RWPE1 (cell line): ENCODE measurements around the gene CPED1.

ENCODE experiments used
- CTCF ChIA-PET: fragments of 350-600 bp; sonication (Branson Sonifier 250); formaldehyde crosslinking; extraction: SDS; loops from one replicate; lab custom pipeline; 2021; lab: Yijun Ruan, JAX
- POLR2A ChIA-PET: fragments of 400-600 bp; formaldehyde crosslinking; extraction: SDS; loops from one replicate; lab custom pipeline; 2020; ENCODE audit warnings: antibody characterized with exemption; ENCODE audit not compliant: low non-redundant PET; lab: Yijun Ruan, JAX
- DNase-seq: peaks from one replicate; pipeline ENCODE4 v3.0.0; 2012; ENCODE audit warnings: low spot score
- H3K27ac ChIP-seq: fragments of 450-650 bp; 2 replicates; pipeline ENCODE4 v1.5.1; 2017
- CTCF ChIP-seq: fragments of 450-650 bp; conservative IDR thresholded peaks from 2 replicates; pipeline ENCODE4 v1.5.1; 2017; ENCODE audit warnings: low read depth, mild to moderate bottlenecking

CPED1 gene

GRCh38 chr7:120988591-120989256 lies at the start of gene CPED1:
CPED1 (plus strand) TSS chr7:120988711; CDS start chr7:120989622, 911 bp downstream.
- CTCF ChIA-PET, result interaction anchor here (0.6 to 3.4 kb wide), 4 partner anchors 10 to 119 kb away, joined by 3 to 20 read pairs (median 4); no protein-coding TSS in a partner anchor
- POLR2A ChIA-PET, result interaction anchor here (0.6 kb wide), 1 partner anchor 95 kb away, joined by 3 read pairs; no protein-coding TSS in a partner anchor
- DNase-seq, result peak; percentile 26
- TF ChIP-seq CTCF, result no peak
- no peak within 1 kb of the TSS for H3K27ac ChIP-seq

- DNase-seq, result no peak
- ChIA-PET CTCF (no interaction called here), POLR2A (no interaction called here)
- TF ChIP-seq CTCF, result no peak
- no peak overlapping the region for H3K27ac ChIP-seq
Measured at GRCh38 chr7:120939345-120939744, 49.2 kb upstream of the CPED1 start.

- ChIA-PET POLR2A (no interaction called here), CTCF (interaction anchor here (0.6 kb wide), 2 partner anchors 15 to 1136 kb away, joined by 3 read pairs; no protein-coding TSS in a partner anchor)
- no peak for DNase-seq
- no peak overlapping the region for H3K27ac ChIP-seq
- peak; percentile 21; the same call in 1 of the 2 replicates for TF ChIP-seq CTCF
Measured at GRCh38 chr7:120941064-120941463, 47.4 kb upstream of the CPED1 start.

GRCh38 chr7:120941856-120942255 lies 46.7 kb upstream of the CPED1 start:
- no peak for DNase-seq
- TF ChIP-seq CTCF, result no peak
- no peak overlapping the region for H3K27ac ChIP-seq
- ChIA-PET CTCF (interaction anchor here (0.6 kb wide), 1 partner anchor 1136 kb away, joined by 3 read pairs; no protein-coding TSS in a partner anchor), POLR2A (no interaction called here)

GRCh38 chr7:120942861-120943260 lies 45.6 kb upstream of the CPED1 start:
- POLR2A ChIA-PET, result no interaction called here

More at GRCh38 chr7:120942861-120943260, 45.6 kb upstream of the CPED1 start:
- no peak for DNase-seq
- CTCF ChIA-PET, result no interaction called here
- no peak overlapping the region for H3K27ac ChIP-seq
- TF ChIP-seq CTCF, result no peak
